ENCODE data around the gene ACVR1. TPM values are rescaled to one million over a fixed set of nuclear protein-coding genes. Genes with fewer than 3 reads are reported as not detected.

Gene ACVR1
- total and polyA plus RNA-seq, 2 donors, result 3.0 to 8.0 TPM

GRCh38 chr2:157696036-157696435, 180.1 kb downstream of the ACVR1 start:
- no peak overlapping the region for H3K27ac ChIP-seq (ENCODE audit: low read depth in 1 of 2, low read length in 1 of 2)
- H3K4me3 ChIP-seq (ENCODE audit: low read length in 2 of 2), result no peak overlapping the region
- peaks cover 0 to 10% of the 10 kb centered on the region in 2 donors for H3K9me3 ChIP-seq (ENCODE audit: control insufficient read depth in 2 of 2, insufficient read depth in 1 of 2, low read length in 1 of 2)
- H3K27me3 ChIP-seq (ENCODE audit: control insufficient read depth in 2 of 2, insufficient read depth in 1 of 2, low read length in 1 of 2), result no peaks in the 10 kb centered on the region
- H3K36me3 ChIP-seq (ENCODE audit: control insufficient read depth in 2 of 2, insufficient read depth in 2 of 2, low read length in 1 of 2), result no peaks in the 10 kb centered on the region
- no peak for DNase-seq (ENCODE audit: low read depth in 6 of 9, low spot score in 9 of 9)
- WGBS, result 98% methylated on average over 3 of the region's 3 CpGs
- H3K4me1 ChIP-seq (ENCODE audit: control insufficient read depth in 2 of 2, insufficient read depth in 2 of 2, low read length in 2 of 2), result no peaks in the 10 kb centered on the region

GRCh38 chr2:157692768-157693167, 183.4 kb downstream of the ACVR1 start:
- 97% methylated on average over 2 of the region's 2 CpGs for WGBS

GRCh38 chr2:157691695-157692094, 184.4 kb downstream of the ACVR1 start:
- Histone ChIP-seq H3K9me3 (ENCODE audit: control insufficient read depth in 2 of 2, insufficient read depth in 1 of 2, low read length in 1 of 2) (no peaks in the 10 kb centered on the region), H3K4me1 (ENCODE audit: control insufficient read depth in 2 of 2, insufficient read depth in 2 of 2, low read length in 2 of 2) (no peaks in the 10 kb centered on the region), H3K4me3 (ENCODE audit: low read length in 2 of 2) (no peak overlapping the region), H3K36me3 (ENCODE audit: control insufficient read depth in 2 of 2, insufficient read depth in 2 of 2, low read length in 1 of 2) (no peaks in the 10 kb centered on the region), H3K27me3 (ENCODE audit: control insufficient read depth in 2 of 2, insufficient read depth in 1 of 2, low read length in 1 of 2) (no peaks in the 10 kb centered on the region), H3K27ac (ENCODE audit: low read depth in 1 of 2, low read length in 1 of 2) (no peak overlapping the region)
- no peak for DNase-seq (ENCODE audit: low read depth in 6 of 9, low spot score in 9 of 9)
- WGBS, result 95% methylated on average over 4 of the region's 4 CpGs

More at GRCh38 chr2:157692768-157693167, 183.4 kb downstream of the ACVR1 start:
- H3K4me1 ChIP-seq (ENCODE audit: control insufficient read depth in 2 of 2, insufficient read depth in 2 of 2, low read length in 2 of 2), result no peaks in the 10 kb centered on the region
- no peak overlapping the region for H3K27ac ChIP-seq (ENCODE audit: low read depth in 1 of 2, low read length in 1 of 2)
- H3K36me3 ChIP-seq (ENCODE audit: control insufficient read depth in 2 of 2, insufficient read depth in 2 of 2, low read length in 1 of 2), result no peaks in the 10 kb centered on the region
- no peak overlapping the region for H3K4me3 ChIP-seq (ENCODE audit: low read length in 2 of 2)
- no peak for DNase-seq (ENCODE audit: low read depth in 6 of 9, low spot score in 9 of 9)
- H3K9me3 ChIP-seq (ENCODE audit: control insufficient read depth in 2 of 2, insufficient read depth in 1 of 2, low read length in 1 of 2), result no peaks in the 10 kb centered on the region
- H3K27me3 ChIP-seq (ENCODE audit: control insufficient read depth in 2 of 2, insufficient read depth in 1 of 2, low read length in 1 of 2), result no peaks in the 10 kb centered on the region

DNA sequence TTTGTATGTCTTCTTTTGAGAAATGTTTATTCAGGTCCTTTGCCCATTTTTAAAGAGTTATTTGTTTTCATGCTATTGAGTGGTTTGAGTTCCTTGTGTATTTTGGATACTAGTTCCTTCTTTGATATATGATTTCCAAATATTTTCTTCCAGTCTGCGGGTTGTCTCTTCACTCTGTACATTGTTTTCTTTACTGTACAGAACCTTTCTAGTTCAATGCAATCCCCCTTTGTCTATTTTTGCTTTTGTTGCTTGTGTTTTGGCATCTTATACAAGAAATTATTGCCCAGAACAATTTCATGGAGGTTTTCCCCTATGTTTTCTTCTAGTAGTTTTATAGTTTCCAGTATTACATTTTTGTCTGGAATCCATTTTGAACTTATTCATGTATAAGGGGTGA, 185.0 kb downstream of the ACVR1 start:
- no peak overlapping the region for H3K4me3 ChIP-seq (ENCODE audit: low read length in 2 of 2)

More for the DNA sequence above, 185.0 kb downstream of the ACVR1 start:
- Histone ChIP-seq H3K27me3 (ENCODE audit: control insufficient read depth in 2 of 2, insufficient read depth in 1 of 2, low read length in 1 of 2) (no peaks in the 10 kb centered on the region), H3K36me3 (ENCODE audit: control insufficient read depth in 2 of 2, insufficient read depth in 2 of 2, low read length in 1 of 2) (no peaks in the 10 kb centered on the region), H3K9me3 (ENCODE audit: control insufficient read depth in 2 of 2, insufficient read depth in 1 of 2, low read length in 1 of 2) (no peaks in the 10 kb centered on the region), H3K27ac (ENCODE audit: low read depth in 1 of 2, low read length in 1 of 2) (no peak overlapping the region), H3K4me1 (ENCODE audit: control insufficient read depth in 2 of 2, insufficient read depth in 2 of 2, low read length in 2 of 2) (no peaks in the 10 kb centered on the region)
- WGBS, result 98% methylated on average over 1 of the region's 1 CpG
- DNase-seq (ENCODE audit: low read depth in 6 of 9, low spot score in 9 of 9), result no peak

Other genes starting within 250 kb of the ACVR1 start
- gene ACVR1C, start 247.5 kb downstream of the ACVR1 start, total RNA-seq, result 0.24 TPM
- 0.23 TPM for gene ACVR1C, start 247.5 kb downstream of the ACVR1 start, polyA plus RNA-seq
- not detected for gene UPP2, start 225.5 kb upstream of the ACVR1 start, total RNA-seq
- gene UPP2, start 225.5 kb upstream of the ACVR1 start, polyA plus RNA-seq, result 0.50 TPM